ENCODE data around the gene KLF11.

KLF11 gene

DNA sequence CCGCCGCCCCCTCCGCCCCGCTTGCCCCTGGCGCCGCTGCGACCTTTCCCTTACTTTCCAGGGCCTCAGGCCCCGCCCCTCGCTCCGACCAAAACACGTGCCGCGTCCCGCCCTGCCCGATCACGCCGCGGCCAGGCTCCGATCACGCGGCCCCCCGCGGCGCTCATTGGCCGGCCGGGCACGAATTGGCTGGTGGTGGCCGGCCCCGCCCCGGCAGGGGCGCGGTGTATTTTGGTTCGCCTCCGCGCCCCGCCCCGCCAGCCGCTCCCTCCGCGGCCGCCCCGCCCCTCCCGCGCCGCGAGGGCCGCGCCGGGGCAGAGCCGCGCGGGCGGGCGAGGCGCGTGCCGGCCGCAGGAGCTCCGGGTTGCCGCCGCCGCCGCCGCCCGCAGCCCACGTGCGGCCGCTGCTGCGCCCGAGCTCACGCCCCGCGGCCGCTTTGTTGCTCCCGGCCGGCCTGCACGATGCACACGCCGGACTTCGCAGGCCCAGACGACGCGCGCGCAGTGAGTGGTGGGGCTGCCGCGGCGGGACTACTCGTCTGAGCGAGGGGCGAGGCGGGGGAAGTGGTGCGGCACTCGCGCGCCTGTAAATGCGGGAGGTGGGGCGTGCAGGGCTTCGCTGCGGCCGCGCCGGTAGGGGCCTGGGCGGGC is at the start of gene KLF11:
KLF11 (plus strand) TSS at position 295 of the 650 bp plus-strand sequence; CDS start at position 462, 167 bp downstream.
- peak; percentile 80 for DNase-seq

GRCh38 chr2:9994462-9994861 is 48.9 kb upstream of the KLF11 start:
- no peak for DNase-seq

DNA sequence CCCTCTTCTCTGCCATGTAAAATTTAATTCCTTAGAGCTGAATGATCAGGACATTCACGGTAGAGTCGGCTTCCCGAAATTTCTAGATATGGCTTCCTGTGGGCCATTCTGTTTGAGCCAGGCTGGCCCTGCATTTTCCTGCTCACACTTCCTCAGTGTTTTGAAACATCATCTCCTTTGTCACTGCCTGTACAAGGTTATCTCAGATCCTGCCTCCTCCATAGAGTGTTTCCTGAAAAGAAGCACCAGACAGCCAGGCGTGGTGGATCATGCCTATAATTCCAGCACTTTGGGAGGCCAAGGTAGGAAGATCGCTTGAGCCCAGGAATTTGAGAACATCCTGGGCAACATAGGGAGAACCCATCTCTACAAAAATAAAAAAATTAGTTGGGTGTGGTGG is 48.3 kb upstream of the KLF11 start:
- no peak for DNase-seq

DNA sequence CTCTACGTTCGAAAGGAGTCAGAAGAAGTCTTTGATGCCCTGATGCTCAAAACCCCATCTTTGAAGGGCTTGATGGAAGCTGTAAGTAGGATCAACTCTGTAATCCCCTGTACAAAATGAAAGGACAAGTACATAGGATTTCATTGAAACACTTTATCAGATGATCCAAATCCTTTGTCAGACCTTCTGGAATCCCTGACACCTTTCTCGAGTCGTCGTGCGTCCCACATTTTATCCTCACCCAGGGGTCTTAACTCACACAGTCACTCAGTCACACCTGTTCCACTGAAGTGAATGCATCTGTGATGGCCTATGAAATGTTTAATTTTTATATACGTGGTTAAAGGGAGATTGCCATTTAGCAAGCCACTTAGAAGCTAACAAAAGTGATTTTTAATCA is 47.0 kb upstream of the KLF11 start:
- no peak for DNase-seq

GRCh38 chr2:9997936-9998335 is 45.4 kb upstream of the KLF11 start:
- no peak for DNase-seq

DNA sequence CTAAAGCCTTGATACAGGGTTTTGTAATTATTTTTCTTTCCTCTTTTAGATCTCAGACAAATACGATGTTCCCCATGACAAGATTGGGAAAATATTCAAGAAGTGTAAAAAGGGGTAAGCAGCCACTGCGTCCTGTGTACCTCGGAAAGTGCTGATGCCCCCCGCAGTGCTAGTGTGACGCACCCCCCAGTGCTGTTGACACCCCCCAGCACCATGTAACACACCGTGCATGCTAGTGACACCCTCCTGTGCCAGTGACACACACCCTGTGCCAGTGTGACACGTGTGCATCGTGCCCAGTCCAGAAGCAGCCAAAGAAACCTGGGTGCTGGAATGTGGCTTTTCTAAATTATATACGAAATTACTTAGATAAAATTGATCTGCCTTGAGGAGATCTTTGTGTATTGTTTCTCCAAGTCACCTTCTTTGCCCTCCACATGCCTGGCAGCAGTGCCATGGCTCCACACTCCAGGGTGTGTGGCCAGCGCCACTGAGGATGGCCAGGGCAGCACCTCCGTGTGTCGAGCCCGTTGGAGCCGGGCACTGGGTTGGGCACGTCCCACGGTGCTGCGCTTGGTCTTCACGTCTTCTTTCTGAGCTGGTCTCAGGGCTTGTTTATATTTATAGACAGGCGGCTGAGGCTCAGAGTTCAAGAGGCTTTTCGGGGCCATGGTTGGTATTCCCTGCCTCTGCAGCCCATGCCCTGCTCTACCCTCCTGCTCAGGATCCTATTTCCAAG is 44.3 kb upstream of the KLF11 start:
- no peak for DNase-seq

DNA sequence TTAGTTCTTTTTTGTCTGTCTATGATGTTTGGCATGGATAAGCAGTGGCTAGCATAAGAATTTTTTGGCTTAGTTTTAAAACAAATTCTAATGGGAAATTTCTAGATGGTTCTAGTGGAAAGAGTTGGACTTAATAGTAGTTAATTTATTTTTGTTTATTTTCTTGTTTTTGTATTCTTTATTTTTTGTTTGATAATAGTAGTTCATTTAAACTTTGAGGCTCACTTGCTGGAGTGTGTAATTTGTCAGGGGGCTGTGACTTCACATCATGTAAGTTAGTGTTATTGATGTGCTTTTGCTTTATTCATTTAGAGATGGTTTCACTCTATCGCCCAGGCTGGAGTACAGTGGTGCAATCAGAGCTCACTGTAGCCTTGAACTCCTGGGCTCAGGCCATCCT is 43.7 kb upstream of the KLF11 start:
- no peak for DNase-seq

DNA sequence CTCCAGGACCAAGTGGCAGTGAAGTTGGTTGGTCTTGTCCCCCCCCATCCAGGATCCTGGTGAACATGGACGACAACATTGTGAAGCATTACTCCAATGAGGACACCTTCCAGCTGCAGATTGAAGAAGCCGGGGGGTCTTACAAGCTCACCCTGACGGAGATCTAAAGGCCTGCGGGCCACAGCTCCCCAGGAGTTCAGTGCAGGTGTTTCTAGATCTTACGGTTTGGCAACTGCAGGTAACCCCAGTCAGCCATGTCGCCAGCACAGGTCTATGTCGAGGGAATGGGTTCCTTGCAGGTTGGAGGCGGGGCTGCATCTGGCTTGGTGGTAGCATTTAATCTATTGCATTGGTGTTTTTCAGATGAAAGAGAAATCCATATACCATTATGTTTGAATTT is 42.8 kb upstream of the KLF11 start:
- DNase-seq: no peak

GRCh38 chr2:10001586-10001985 is 41.8 kb upstream of the KLF11 start:
- no peak for DNase-seq

DNA sequence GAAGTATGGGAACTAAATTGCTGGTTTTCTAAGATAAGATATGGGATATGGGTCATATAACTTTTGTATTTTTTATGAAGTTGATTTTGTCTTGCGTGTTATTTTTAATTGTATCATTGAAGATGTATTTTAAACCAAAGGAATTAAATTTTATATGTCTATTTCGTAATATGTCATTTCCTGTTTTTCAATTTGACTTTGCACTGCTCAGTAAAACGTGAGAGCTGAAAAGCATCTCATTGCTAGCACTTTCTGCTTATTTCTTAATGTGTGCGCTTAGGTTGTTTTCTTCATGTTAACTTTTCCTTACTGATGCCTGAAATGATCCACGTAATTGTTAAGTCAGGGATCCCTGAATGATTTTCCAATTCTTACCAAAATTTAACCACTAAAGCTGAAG is 41.2 kb upstream of the KLF11 start:
- no peak for DNase-seq

DNA sequence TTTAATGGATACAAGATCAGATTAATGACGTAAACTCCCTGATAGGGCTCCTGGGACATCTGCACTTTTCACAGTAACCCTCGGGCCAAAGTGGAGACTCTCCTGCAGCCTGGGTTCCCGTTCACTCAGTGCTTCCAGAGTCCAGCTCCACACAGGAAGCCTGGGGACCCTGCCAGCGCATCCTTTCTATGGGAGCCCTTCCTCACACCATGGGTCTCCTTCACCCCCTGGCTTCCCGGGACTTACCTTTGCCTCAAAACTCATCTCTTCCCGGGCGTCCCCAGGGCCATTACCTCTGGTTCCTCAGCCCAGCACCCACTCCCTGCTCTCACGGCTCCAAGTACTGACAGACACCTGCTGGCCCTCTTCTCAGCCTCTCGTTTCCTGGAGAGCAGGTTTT is 40.7 kb upstream of the KLF11 start:
- DNase-seq: no peak

GRCh38 chr2:10003206-10004125 is 39.9 kb upstream of the KLF11 start:
- DNase-seq: no peak

- no peak for DNase-seq
Measured at GRCh38 chr2:10004401-10004800, 38.9 kb upstream of the KLF11 start.

- no peak for DNase-seq
Measured at GRCh38 chr2:10004836-10005235, 38.5 kb upstream of the KLF11 start.

DNA sequence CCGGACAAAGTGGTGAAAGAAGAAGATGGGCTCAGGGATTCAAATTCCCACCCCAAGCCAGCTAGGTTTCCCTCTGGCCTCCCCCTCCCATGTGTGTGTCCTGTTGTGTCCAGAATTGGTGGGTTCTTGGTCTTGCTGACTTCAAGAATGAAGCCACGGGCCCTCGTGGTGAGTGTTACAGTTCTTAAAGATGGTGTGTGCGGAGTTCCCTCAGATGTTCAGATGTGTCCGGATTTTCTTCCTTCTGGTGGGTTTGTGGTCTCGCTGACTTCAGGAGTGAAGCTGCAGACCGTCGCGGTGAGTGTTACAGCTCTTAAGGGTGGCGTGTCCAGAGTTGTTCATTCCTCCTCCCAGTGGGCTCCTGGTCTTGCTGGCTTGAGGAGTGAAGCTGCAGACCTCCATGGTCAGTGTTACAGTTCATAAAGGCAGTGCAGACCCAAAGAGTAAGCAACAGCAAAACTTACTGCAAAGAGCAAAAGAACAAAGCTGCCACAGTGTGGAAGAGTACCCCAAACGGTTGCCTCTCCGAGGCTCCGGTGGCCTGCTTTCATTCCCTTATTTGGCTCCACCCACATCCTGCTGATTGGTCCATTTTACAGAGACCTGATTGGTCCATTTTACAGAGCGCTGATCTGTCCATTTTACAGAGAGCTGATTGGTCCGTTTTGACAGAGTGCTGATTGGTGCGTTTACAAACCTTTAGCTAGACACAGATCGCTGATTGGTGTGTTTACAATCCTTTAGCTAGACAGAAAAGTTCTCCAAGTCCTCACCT is 37.7 kb upstream of the KLF11 start:
- no peak for DNase-seq

DNA sequence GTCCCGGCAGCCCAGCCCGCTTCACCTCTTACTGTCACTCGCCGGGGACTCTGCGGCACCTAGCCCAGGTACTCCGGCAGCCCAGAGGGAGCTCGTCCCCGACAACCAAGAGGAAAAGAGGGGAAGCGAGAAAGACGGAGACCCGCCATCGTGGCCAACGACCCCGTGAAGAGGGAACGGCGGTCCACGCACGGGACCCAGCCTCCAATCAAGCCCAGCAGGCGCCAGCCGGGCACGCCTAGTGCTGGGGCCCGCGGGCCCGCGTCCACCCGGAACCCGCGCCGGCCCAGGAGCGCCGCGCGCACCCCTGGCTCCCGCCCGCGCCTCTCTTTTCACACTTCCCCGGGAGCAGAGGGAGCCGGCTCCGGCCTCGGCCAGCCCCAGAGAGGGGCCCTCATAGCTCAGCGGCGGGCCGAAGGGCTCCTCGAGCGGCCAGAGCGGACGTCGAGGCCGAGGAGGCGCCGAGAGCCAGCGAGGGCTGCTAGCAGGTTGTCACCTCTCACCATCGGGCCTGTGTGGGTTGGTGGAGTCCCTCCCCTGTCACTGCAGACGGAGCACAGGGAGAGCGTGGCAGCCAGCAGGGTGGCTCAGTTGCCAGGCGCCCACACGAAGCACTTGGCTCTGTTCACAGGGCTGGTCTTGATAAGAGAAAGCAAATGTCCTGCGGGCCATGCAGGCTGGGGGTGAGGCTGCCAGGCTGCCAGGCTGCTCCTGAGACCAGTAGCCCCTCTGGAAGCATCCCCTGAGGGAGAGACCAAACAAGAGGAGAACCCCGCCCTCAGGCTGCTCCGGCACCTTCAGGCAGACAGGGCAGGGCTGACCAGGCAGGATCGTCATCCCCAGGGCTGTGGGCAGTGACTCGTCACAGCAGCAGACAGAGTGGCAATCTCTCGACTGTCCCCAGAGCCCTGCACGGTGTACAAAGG is 36.9 kb upstream of the KLF11 start:
- no peak for DNase-seq

DNA sequence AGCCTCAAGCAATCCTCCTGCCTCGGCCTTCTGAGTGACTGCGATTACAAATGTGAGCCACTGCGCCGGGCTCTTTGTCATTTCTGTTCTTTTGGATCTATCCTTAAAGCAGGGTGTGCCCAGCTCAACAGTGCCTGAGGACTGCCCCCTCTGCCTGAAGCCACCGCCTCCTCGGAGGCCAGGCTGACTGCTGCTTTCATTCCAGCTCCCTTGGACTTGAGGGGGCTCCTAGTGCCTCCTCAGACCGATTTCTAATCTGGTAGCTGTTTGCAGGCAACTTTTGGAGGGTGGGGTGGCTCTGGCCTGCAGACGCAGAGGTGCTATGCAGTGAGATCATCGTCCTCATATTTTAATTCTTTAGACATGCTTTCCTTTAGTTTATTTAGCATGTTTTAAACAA is 35.9 kb upstream of the KLF11 start:
- no peak for DNase-seq

DNA sequence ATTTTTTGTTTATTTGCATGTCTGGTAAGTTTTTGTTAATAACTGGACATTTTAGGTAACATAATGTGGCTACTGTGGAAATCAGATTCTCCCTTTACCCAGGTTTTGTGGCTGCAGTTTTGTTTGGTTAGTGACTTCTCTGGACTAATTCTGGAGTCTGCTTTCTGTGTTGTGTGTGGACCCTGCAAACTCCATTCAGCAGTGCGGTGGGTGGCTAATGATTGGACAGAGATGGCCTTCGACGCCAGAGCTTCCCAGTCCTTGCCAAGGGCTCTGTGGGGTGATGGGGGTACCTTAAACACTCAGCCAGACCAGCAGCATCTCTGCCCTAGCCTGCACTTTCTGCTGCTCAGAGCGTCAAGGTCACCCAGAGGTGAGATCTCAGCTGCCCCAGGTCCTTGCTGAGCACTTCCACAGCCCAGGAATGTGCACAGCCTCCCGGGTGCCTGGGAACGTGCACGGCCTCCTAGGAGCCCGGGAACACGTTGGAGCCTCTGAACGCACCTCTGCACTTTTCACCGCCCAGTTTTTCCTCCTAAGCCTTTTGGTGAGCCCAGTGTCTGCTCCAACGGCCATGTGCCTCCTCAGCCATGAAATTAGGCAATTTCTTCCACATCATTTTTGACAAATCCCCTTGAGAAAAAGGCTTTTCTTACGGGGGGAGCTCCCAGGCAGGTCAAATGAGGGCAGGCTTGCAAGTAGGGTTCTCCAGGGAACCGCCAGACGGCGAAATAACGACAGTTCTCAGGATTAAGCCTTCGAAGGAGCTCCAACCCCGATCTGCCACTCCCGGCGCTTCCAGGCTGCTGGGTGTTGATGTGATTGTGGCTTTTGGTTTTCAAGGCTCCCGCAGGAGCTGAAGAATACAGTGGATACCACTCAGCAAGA is 35.2 kb upstream of the KLF11 start:
- DNase-seq: peak; percentile 45

- DNase-seq: no peak
Measured at GRCh38 chr2:10008809-10009176, 34.6 kb upstream of the KLF11 start.

DNA sequence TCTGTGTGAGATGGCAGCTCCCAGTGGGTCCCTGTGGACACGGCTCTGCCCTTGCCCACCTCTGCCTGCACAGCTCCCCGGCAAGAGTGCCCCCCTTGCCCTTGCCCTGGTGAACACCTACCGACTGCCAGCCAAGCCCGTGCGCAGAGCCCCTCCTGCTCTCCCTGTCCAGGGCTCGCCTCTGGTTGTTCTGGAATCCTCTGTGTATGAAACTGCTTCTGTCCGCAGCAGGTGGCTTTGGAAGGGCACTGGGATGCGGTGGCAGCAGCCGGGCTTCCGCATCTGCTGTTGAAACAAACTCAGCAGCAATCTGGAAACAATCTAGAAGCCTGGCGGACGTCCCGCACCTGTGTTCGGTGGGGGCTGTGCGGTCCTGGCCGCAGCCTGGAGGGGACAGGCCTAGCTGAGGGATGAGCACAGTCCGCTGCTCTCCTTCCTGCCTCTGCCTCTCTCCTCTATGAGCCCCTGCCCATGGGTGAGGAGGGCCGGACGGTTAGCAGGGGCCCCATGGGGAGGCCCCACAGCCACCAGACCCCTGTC is 34.0 kb upstream of the KLF11 start:
- no peak for DNase-seq
